Measurements from ENCODE around the gene TPRX1. TPM values are rescaled to one million over a fixed set of nuclear protein-coding genes. Genes with fewer than 3 reads are reported as not detected.

Gene TPRX1
- total and polyA plus RNA-seq, 4 experiments from 2014 or later: not detected

DNA sequence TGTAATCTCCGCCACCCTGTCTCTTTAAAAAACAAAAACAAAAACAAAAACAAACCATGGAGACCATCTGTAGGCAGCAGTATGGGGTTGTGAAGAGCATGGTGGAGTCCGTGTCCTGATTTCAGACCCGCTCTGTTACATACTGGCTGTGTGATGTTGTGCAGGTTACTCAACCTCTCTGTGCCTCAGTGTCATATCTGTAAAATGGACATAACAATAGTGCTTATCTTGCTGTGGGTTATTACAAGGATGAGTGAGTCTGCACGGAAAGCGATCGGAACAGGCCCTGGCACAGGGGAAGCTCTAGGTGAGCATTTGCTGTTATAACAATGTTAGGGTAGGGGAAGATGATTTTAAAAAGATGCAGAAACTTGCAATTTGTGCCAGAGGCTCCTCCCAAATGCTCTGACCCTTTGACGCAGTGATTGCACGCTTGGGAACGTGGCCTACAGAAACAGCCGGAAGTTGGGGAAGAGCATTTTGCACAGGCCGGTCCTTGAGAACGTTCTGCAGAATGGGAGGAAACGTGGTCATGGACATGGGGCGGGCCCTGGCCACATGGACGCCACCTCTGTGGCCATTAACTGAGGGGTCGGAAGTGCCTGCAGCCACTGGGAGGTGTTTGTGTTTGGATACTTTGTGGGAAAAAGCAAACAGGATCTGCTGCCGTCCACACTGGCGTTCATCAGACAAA lies 41.6 kb downstream of the TPRX1 start:
- Histone ChIP-seq H3K9me3 (ENCODE audit: control insufficient read depth in 1 of 2, low read length in 2 of 2) (no peaks in the 10 kb centered on the region), H3K4me1 (ENCODE audit: insufficient read depth, low read length) (no peaks in the 10 kb centered on the region), H3K36me3 (ENCODE audit: insufficient read depth, low read length) (peaks cover 10% of the 10 kb centered on the region), H3K27ac (ENCODE audit: low read depth, low read length) (no peak overlapping the region), H3K4me3 (ENCODE audit: low read length in 2 of 2) (no peak overlapping the region), H3K27me3 (ENCODE audit: insufficient read depth, low read length) (no peaks in the 10 kb centered on the region)
- Mint-ChIP-seq H3K27ac (peak overlapping the region in 3 of 7 donors; percentile 3 to 36 (median 15)), H3K9me3 (no peaks in the 10 kb centered on the region), H3K27me3 (no peaks in the 10 kb centered on the region), H3K4me1 (no peaks in the 10 kb centered on the region), H3K4me3 (no peak overlapping the region), H3K36me3 (peaks cover 14 to 15% of the 10 kb centered on the region in 2 donors)
- no peak for DNase-seq
- ChIA-PET POLR2A (ENCODE audit: partially characterized antibody) (no interaction called here), CTCF (ENCODE audit: partially characterized antibody) (no interaction called here)
- intact Hi-C loops (cut with micrococcal nuclease): no loop called here

DNA sequence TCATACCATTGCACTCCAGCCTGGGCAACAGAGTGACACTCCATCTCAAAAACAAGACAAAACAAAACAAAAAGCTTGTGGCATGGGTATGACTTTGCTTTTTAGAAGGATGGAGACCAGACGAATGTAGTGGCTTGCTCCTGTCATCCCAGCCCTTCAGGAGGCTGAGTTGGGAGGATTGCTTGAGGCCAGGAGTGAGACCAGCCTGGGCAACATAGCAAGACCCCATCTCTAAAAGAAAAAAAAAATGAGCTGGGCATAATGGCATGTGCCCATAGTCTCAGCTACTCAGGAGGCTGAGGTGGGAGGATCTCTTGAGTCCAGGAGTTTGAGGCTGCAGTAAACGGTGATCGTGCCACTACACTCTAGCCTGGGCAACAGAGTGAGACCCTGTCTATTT lies 42.2 kb downstream of the TPRX1 start:
- Mint-ChIP-seq H3K4me1 (no peaks in the 10 kb centered on the region), H3K27ac (peak overlapping the region in 2 of 7 donors; percentile 15 to 31), H3K9me3 (peaks cover 0 to 2% (median 0%) of the 10 kb centered on the region in 8 donors), H3K27me3 (no peaks in the 10 kb centered on the region), H3K4me3 (no peak overlapping the region), H3K36me3 (peaks cover 20 to 21% of the 10 kb centered on the region in 2 donors)
- Histone ChIP-seq H3K27me3 (ENCODE audit: insufficient read depth, low read length) (no peaks in the 10 kb centered on the region), H3K36me3 (ENCODE audit: insufficient read depth, low read length) (peaks cover 16% of the 10 kb centered on the region), H3K9me3 (ENCODE audit: control insufficient read depth in 1 of 2, low read length in 2 of 2) (no peaks in the 10 kb centered on the region), H3K27ac (ENCODE audit: low read depth, low read length) (no peak overlapping the region), H3K4me3 (ENCODE audit: low read length in 2 of 2) (no peak overlapping the region), H3K4me1 (ENCODE audit: insufficient read depth, low read length) (no peaks in the 10 kb centered on the region)
- POLR2A ChIA-PET (ENCODE audit: partially characterized antibody): no interaction called here
- intact Hi-C loops (cut with micrococcal nuclease): no loop called here
- DNase-seq: no peak
- CTCF ChIA-PET (ENCODE audit: partially characterized antibody): no interaction called here

DNA sequence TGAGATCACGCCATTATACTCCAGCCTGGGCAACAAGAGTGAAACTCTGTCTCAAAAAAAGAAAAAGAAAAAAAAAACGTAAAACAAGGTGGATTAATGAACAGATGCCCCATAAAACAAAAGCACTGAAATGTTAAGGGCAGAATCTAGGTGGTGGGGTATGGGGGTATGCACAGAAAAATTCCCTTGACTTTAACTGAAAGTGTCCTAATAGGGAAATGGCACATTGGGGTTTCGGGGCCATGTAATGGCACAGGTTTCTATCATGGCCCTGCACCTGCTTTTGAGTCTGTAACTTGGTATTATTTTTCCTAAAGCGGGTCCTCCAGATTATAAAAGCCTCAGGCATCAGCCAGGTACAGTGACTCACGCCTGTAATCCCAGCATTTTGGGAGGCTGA lies 42.8 kb downstream of the TPRX1 start:
- POLR2A ChIA-PET (ENCODE audit: partially characterized antibody): no interaction called here
- DNase-seq: no peak
- H3K4me3 ChIP-seq (ENCODE audit: low read length in 2 of 2): no peak overlapping the region
- no peaks in the 10 kb centered on the region for H3K27me3 ChIP-seq (ENCODE audit: insufficient read depth, low read length)
- CTCF ChIA-PET (ENCODE audit: partially characterized antibody): no interaction called here
- Mint-ChIP-seq H3K4me1 (no peaks in the 10 kb centered on the region), H3K4me3 (no peak overlapping the region), H3K27ac (peak overlapping the region in 4 of 7 donors; percentile 13 to 57 (median 23)), H3K27me3 (no peaks in the 10 kb centered on the region), H3K36me3 (peaks cover 24 to 26% of the 10 kb centered on the region in 2 donors), H3K9me3 (peaks cover 0 to 3% (median 0%) of the 10 kb centered on the region in 8 donors)
- H3K27ac ChIP-seq (ENCODE audit: low read depth, low read length): no peak overlapping the region
- H3K36me3 ChIP-seq (ENCODE audit: insufficient read depth, low read length): peaks cover 22% of the 10 kb centered on the region
- H3K9me3 ChIP-seq (ENCODE audit: control insufficient read depth in 1 of 2, low read length in 2 of 2): no peaks in the 10 kb centered on the region
- no peaks in the 10 kb centered on the region for H3K4me1 ChIP-seq (ENCODE audit: insufficient read depth, low read length)
- intact Hi-C loops (cut with micrococcal nuclease): no loop called here

DNA sequence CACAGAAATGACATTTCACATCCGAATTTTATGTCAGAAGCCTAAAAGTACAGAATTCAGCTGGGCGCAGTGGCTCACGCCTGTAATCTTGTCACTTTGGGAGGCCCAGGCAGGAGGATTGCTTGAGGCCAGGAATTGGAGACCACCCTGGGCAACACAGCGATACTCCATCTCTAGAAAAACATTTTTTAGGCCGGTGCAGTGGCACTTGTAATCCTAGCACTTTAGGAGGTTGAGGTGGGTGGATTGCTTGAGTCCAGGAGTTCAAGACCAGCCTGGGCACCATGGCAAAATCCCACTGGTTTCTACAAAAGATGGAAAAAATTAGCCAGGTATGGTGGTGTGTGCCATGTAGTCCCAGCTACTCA lies 43.7 kb downstream of the TPRX1 start:
- Mint-ChIP-seq H3K36me3 (peaks cover 24 to 29% of the 10 kb centered on the region in 2 donors), H3K9me3 (peaks cover 0 to 3% (median 0%) of the 10 kb centered on the region in 8 donors), H3K4me3 (no peak overlapping the region), H3K27ac (no peak overlapping the region), H3K27me3 (no peaks in the 10 kb centered on the region), H3K4me1 (no peaks in the 10 kb centered on the region)
- Histone ChIP-seq H3K4me3 (ENCODE audit: low read length in 2 of 2) (no peak overlapping the region), H3K27ac (ENCODE audit: low read depth, low read length) (no peak overlapping the region), H3K27me3 (ENCODE audit: insufficient read depth, low read length) (no peaks in the 10 kb centered on the region), H3K9me3 (ENCODE audit: control insufficient read depth in 1 of 2, low read length in 2 of 2) (no peaks in the 10 kb centered on the region), H3K36me3 (ENCODE audit: insufficient read depth, low read length) (peaks cover 30% of the 10 kb centered on the region), H3K4me1 (ENCODE audit: insufficient read depth, low read length) (no peaks in the 10 kb centered on the region)
- CTCF ChIA-PET (ENCODE audit: partially characterized antibody): no interaction called here
- no peak for DNase-seq
- POLR2A ChIA-PET (ENCODE audit: partially characterized antibody): interaction anchor here (0.6 kb wide), 1 partner anchor 24 kb away, joined by 4 read pairs; no protein-coding TSS in a partner anchor
- intact Hi-C loops (cut with micrococcal nuclease): no loop called here

DNA sequence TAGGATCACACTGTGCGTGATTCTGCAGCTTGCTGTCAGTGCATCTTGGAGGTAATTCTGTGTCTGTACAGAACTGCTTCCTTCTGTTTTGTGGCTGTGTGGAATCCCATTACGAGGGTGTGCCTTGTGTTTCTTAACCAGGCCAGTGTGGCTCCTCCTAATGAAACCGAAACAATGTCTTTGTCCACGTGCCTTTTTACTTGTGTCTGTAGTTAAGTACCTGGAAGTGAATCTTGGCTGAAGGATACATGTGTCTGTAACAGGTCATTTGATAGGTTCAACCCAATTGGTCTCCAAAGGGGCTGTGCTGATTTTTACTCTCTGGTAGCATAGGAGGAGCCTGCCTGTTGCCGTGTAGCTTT lies 45.9 kb downstream of the TPRX1 start:
- no peak for DNase-seq
- Histone ChIP-seq H3K9me3 (ENCODE audit: control insufficient read depth in 1 of 2, low read length in 2 of 2) (no peaks in the 10 kb centered on the region), H3K36me3 (ENCODE audit: insufficient read depth, low read length) (peaks cover 48% of the 10 kb centered on the region), H3K4me1 (ENCODE audit: insufficient read depth, low read length) (no peaks in the 10 kb centered on the region), H3K4me3 (ENCODE audit: low read length in 2 of 2) (no peak overlapping the region), H3K27me3 (ENCODE audit: insufficient read depth, low read length) (no peaks in the 10 kb centered on the region), H3K27ac (ENCODE audit: low read depth, low read length) (no peak overlapping the region)
- no peaks in the 10 kb centered on the region for H3K4me1 Mint-ChIP-seq
- peaks cover 31 to 37% of the 10 kb centered on the region in 2 donors for H3K36me3 Mint-ChIP-seq
- ChIA-PET POLR2A (ENCODE audit: partially characterized antibody) (interaction anchor here (1.3 to 2.0 kb wide), 4 partner anchors 10 to 20 kb away, joined by 3 to 7 read pairs (median 4); partner anchors contain the start of genes NOP53 and SELENOW), CTCF (ENCODE audit: partially characterized antibody) (interaction anchor here (1.2 to 1.5 kb wide), 2 partner anchors 10 to 205 kb away, joined by 3 to 4 read pairs; no protein-coding TSS in a partner anchor)
- H3K27ac Mint-ChIP-seq: peak overlapping the region in 2 of 7 donors; percentile 14 to 35
- peaks cover 0 to 3% (median 0%) of the 10 kb centered on the region in 8 donors for H3K9me3 Mint-ChIP-seq
- intact Hi-C loops (cut with micrococcal nuclease): no loop called here
- H3K4me3 Mint-ChIP-seq: no peak overlapping the region
- no peaks in the 10 kb centered on the region for H3K27me3 Mint-ChIP-seq

DNA sequence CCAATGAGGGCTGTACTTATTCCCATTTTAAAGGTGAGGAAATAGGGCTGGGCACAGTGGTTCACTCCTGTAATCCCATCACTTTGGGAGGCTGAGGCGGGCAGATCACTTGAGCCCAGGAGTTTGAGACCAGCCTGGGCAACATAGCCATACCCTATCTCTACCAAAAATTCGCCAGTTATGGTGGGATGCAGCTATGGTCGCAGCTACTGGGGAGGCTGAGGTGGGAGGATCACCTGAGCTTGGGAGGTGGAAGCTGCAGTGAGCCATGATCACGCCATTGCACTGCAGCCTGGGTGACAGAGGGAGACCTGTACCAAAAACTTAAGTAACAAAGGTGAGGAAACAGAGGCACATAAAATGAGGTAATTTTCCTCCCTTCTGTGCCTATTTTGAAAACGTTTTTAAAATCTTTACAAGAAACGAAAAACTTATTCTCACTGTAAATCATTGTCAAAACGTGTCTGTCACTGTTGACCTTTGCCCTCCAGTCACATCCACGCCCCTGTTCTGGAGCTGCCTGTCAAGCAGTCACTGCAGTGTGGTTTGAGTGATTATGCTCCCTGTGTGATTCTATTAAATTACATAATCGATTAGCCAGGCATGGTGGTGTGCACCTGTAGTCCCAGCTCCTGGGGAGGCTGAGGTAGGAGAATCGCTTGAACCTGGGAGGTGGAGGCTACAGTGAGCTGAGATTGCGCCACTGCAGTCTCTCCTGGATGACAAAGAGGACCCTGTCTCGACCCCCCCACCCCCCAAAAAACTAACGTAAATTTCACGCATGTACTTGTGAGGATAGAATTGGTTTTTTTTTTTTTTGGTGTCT lies 46.5 kb downstream of the TPRX1 start:
- Mint-ChIP-seq H3K36me3 (peaks cover 37 to 43% of the 10 kb centered on the region in 2 donors), H3K9me3 (peaks cover 0 to 3% (median 0%) of the 10 kb centered on the region in 8 donors), H3K27me3 (no peaks in the 10 kb centered on the region), H3K4me3 (no peak overlapping the region), H3K27ac (peak overlapping the region in 1 of 7 donors; percentile 35), H3K4me1 (no peaks in the 10 kb centered on the region)
- intact Hi-C loops (cut with micrococcal nuclease): no loop called here
- ChIA-PET POLR2A (ENCODE audit: partially characterized antibody) (interaction anchor here (1.3 to 2.0 kb wide), 4 partner anchors 11 to 21 kb away, joined by 3 to 7 read pairs (median 3); partner anchors contain the start of genes NOP53 and SELENOW), CTCF (ENCODE audit: partially characterized antibody) (interaction anchor here (1.2 to 1.5 kb wide), 2 partner anchors 10 to 206 kb away, joined by 3 to 4 read pairs; no protein-coding TSS in a partner anchor)
- no peak overlapping the region for H3K27ac ChIP-seq (ENCODE audit: low read depth, low read length)
- peaks cover 54% of the 10 kb centered on the region for H3K36me3 ChIP-seq (ENCODE audit: insufficient read depth, low read length)
- H3K9me3 ChIP-seq (ENCODE audit: control insufficient read depth in 1 of 2, low read length in 2 of 2): no peaks in the 10 kb centered on the region
- DNase-seq: no peak
- no peak overlapping the region for H3K4me3 ChIP-seq (ENCODE audit: low read length in 2 of 2)
- H3K27me3 ChIP-seq (ENCODE audit: insufficient read depth, low read length): no peaks in the 10 kb centered on the region
- H3K4me1 ChIP-seq (ENCODE audit: insufficient read depth, low read length): no peaks in the 10 kb centered on the region
